Hepatocyte (in vitro differentiated cells): Measurements from ENCODE around the gene SEL1L3.

Experiments
- CTCF ChIP-seq: fragments of 200-600 bp; sonication (generic); IDR thresholded peaks from 2 replicates; pipeline ENCODE4 v1.5.1; 2016; ENCODE audit warnings: antibody characterized with exemption, mild to moderate bottlenecking; ENCODE audit not compliant: poor library complexity
- EZH2 ChIP-seq: fragments of 200-600 bp; sonication (generic); IDR thresholded peaks from 2 replicates; pipeline ENCODE4 v1.6.1; 2016; ENCODE audit warnings: antibody characterized with exemption, mild to moderate bottlenecking, borderline replicate concordance
- EZH2phosphoT487 ChIP-seq: fragments of 200-600 bp; sonication (generic); IDR thresholded peaks from one replicate; pipeline ENCODE4 v1.6.1; 2018; ENCODE audit warnings: antibody characterized with exemption, mild to moderate bottlenecking, low read depth, moderate library complexity; ENCODE audit not compliant: unreplicated experiment, severe bottlenecking

GRCh38 chr4:25827373-25827772, 35.4 kb downstream of the SEL1L3 start:
- TF ChIP-seq EZH2, result no peak
- TF ChIP-seq CTCF, result no peak
- no peak for TF ChIP-seq EZH2phosphoT487
